SW 1271 (cell line): ENCODE data around the gene LAMTOR4.

Experiments
- DNase-seq, 2 experiments: peaks; one replicate each; lab custom pipeline; 2025; lab: John Stamatoyannopoulos, UW

The LAMTOR4 gene

GRCh38 chr7:100148559-100149328 is at the start of gene LAMTOR4:
Gene LAMTOR4, plus strand, starts transcription at chr7:100148918. Its CDS starts 55 bp downstream, at chr7:100148973.
- DNase-seq = peak; percentile 98

- DNase-seq = no peak
These were observed 49.3 kb upstream of the LAMTOR4 start for GRCh38 chr7:100099452-100099851.

GRCh38 chr7:100100420-100101015 is 48.2 kb upstream of the LAMTOR4 start:
- DNase-seq = peak; percentile 72 to 90

GRCh38 chr7:100101016-100101862 is 47.5 kb upstream of the LAMTOR4 start, which contains the start of the genes AP4M1 and MCM7:
Gene AP4M1, plus strand, starts transcription at chr7:100101643. Its CDS starts 72 bp downstream, at chr7:100101715.
Gene MCM7, minus strand, starts transcription at chr7:100101397. Its CDS starts 103 bp downstream, at chr7:100101294.
- peak; percentile 96 to 98 for DNase-seq

GRCh38 chr7:100102950-100103840 is 45.5 kb upstream of the LAMTOR4 start:
- no peak for DNase-seq

- no peak for DNase-seq
These were observed 43.2 kb upstream of the LAMTOR4 start for GRCh38 chr7:100105534-100105933.

GRCh38 chr7:100106633-100107032 is 42.1 kb upstream of the LAMTOR4 start:
- DNase-seq = no peak

- no peak for DNase-seq
These were observed 41.5 kb upstream of the LAMTOR4 start for GRCh38 chr7:100107125-100107737.

- DNase-seq = no peak
These were observed 40.8 kb upstream of the LAMTOR4 start for GRCh38 chr7:100107890-100108289.

GRCh38 chr7:100109521-100110163 is 39.1 kb upstream of the LAMTOR4 start:
- DNase-seq = no peak

GRCh38 chr7:100111156-100111555 is 37.6 kb upstream of the LAMTOR4 start:
- no peak for DNase-seq

GRCh38 chr7:100111914-100112313 is 36.8 kb upstream of the LAMTOR4 start:
- DNase-seq = no peak

GRCh38 chr7:100115026-100115425 is 33.7 kb upstream of the LAMTOR4 start:
- DNase-seq = no peak

- DNase-seq = no peak
These were observed 30.2 kb upstream of the LAMTOR4 start for GRCh38 chr7:100118388-100119071.

GRCh38 chr7:100119072-100119969 is 29.4 kb upstream of the LAMTOR4 start, which contains the start of the genes CNPY4 and TAF6:
Gene CNPY4, plus strand, starts transcription at chr7:100119634. Its CDS starts 111 bp downstream, at chr7:100119745.
Gene TAF6, minus strand, starts transcription at chr7:100119358. Its CDS starts 5,149 bp downstream, at chr7:100114209.
- DNase-seq = peak; percentile 78 to 95

- peak in 1 of 2 experiments; percentile 80 for DNase-seq
These were observed 28.6 kb upstream of the LAMTOR4 start for GRCh38 chr7:100119970-100120732.

GRCh38 chr7:100120733-100121036 is 28.0 kb upstream of the LAMTOR4 start:
- no peak for DNase-seq

GRCh38 chr7:100122067-100122466 is 26.7 kb upstream of the LAMTOR4 start:
- DNase-seq = no peak
